GM12878 (cell line): ENCODE results near the gene H1-8. TPM values are rescaled to one million over a fixed set of nuclear protein-coding genes. Genes with fewer than 3 reads are reported as not detected.

ENCODE experiments used
- ATAC-seq: fragments of 200-7000 bp; cut with Tn5 transposase; 3 replicates; pipeline ENCODE4 v1.9.1; 2020; ENCODE audit warnings: mild to moderate bottlenecking, moderate library complexity
- BruUV-seq: library from RNA; stranded (reverse); fragments of 400-500 nt; replicated peaks from 2 replicates; lab custom pipeline; 2021; lab: Mats Ljungman, UMichigan
- CTCF ChIA-PET: fragments of 300-600 bp; sonication (Branson Sonifier 250); formaldehyde crosslinking; extraction: SDS; loops from one replicate; lab custom pipeline; 2021; ENCODE audit warnings: inconsistent platforms; lab: Yijun Ruan, JAX
- POLR2A ChIA-PET: fragments of 350-600 bp; formaldehyde crosslinking; extraction: SDS; loops from one replicate; lab custom pipeline; 2021; ENCODE audit warnings: inconsistent platforms; lab: Charles Lee
- RAD21 ChIA-PET: fragments of 300-600 bp; sonication (Branson Sonifier 250); formaldehyde crosslinking; loops from one replicate; lab custom pipeline; 2023; ENCODE audit warnings: antibody characterized with exemption; ENCODE audit not compliant: unreplicated experiment; lab: Charles Lee
- SMC1A ChIA-PET: fragments of 300-600 bp; sonication (Branson Sonifier 250); formaldehyde crosslinking; loops from one replicate; lab custom pipeline; 2023; ENCODE audit not compliant: unreplicated experiment, uncharacterized antibody; lab: Charles Lee
- DNase-seq: peaks from one replicate; pipeline ENCODE4 v3.0.0-alpha.2; 2011; ENCODE audit warnings: low read depth, low spot score
- FAIRE-seq: peaks from 3 replicates; lab custom pipeline; 2011; peaks lifted over from hg19 to GRCh38; lab: Jason Lieb, UNC
- H2AFZ ChIP-seq: 2 replicates; pipeline ENCODE4 v1.6.0; 2011; ENCODE audit warnings: low read depth, low read length, control low read depth; ENCODE audit not compliant: control insufficient read depth
- H3K27ac ChIP-seq: 2 replicates; pipeline ENCODE4 v1.5.1; 2011; ENCODE audit warnings: control low read depth; ENCODE audit not compliant: control insufficient read depth, insufficient read depth
- H3K27me3 ChIP-seq, 2 experiments: replicated peaks in 1 of 2; 2 replicates each; pipeline versions ENCODE4 v1.6.0 to v1.6.1; 2011; ENCODE audit warnings: low read length in 1 of 2; ENCODE audit not compliant: control insufficient read depth in 2 of 2, insufficient read depth in 2 of 2
- H3K36me3 ChIP-seq, 2 experiments: 2 replicates each; pipeline ENCODE4 v1.5.1; 2011; ENCODE audit warnings: low read length in 1 of 2; ENCODE audit not compliant: control insufficient read depth in 2 of 2, insufficient read depth in 2 of 2
- H3K4me1 ChIP-seq: 2 replicates; pipeline ENCODE4 v1.6.1; 2011; ENCODE audit warnings: mild to moderate bottlenecking, low read length, moderate library complexity, mixed read lengths; ENCODE audit not compliant: control insufficient read depth, insufficient read depth
- H3K4me2 ChIP-seq: 2 replicates; pipeline ENCODE4 v1.6.0; 2011; ENCODE audit warnings: control low read depth; ENCODE audit not compliant: control insufficient read depth, insufficient read depth
- H3K4me3 ChIP-seq: fragments of 200-600 bp; sonication (generic); 2 replicates; pipeline ENCODE4 v1.5.1; 2016
- H3K79me2 ChIP-seq: 2 replicates; pipeline ENCODE4 v1.6.0; 2011; ENCODE audit warnings: low read length; ENCODE audit not compliant: control insufficient read depth, insufficient read depth
- H3K9ac ChIP-seq: 2 replicates; pipeline ENCODE4 v1.8.0; 2011; ENCODE audit warnings: low read length, control low read depth, mixed read lengths; ENCODE audit not compliant: control insufficient read depth, insufficient read depth
- H3K9me3 ChIP-seq: replicated peaks from 3 replicates; pipeline ENCODE4 v1.5.1; 2011; ENCODE audit warnings: mild to moderate bottlenecking, low read length; ENCODE audit not compliant: control insufficient read depth, insufficient read depth
- H4K20me1 ChIP-seq: 2 replicates; pipeline ENCODE4 v1.6.0; 2011; ENCODE audit not compliant: control insufficient read depth, insufficient read depth
- BRCA1 ChIP-seq: IDR thresholded peaks from 2 replicates; pipeline ENCODE4 v1.6.1; 2011; ENCODE audit warnings: low read depth, low read length, improper control_type of control experiment
- CHD2 ChIP-seq: IDR thresholded peaks from 2 replicates; pipeline ENCODE4 v1.6.1; 2011; ENCODE audit warnings: low read depth, low read length, improper control_type of control experiment, borderline replicate concordance
- ETV6 ChIP-seq, 2 experiments: fragments of 450-650 bp in 1 of 2; IDR thresholded peaks in 1 of 2; conservative IDR thresholded peaks in 1 of 2; 2 replicates each; pipeline ENCODE4 v1.6.1; 2014; ENCODE audit warnings: antibody characterized with exemption in 1 of 2, borderline replicate concordance in 1 of 2, low read depth in 1 of 2, mild to moderate bottlenecking in 1 of 2, moderate library complexity in 1 of 2
- FOXK2 ChIP-seq: fragments of 450-650 bp; IDR thresholded peaks from 2 replicates; pipeline ENCODE4 v1.6.1; 2017; ENCODE audit warnings: mild to moderate bottlenecking, moderate library complexity
- GABPA ChIP-seq: IDR thresholded peaks from 2 replicates; pipeline ENCODE4 v1.6.1; 2014; ENCODE audit warnings: antibody characterized with exemption, low read depth, mild to moderate bottlenecking, inconsistent platforms
- JUND ChIP-seq: IDR thresholded peaks from 2 replicates; pipeline ENCODE4 v1.6.1; 2012; ENCODE audit warnings: low read depth, mild to moderate bottlenecking, low read length, improper control_type of control experiment, moderate library complexity
- KDM1A ChIP-seq: fragments of 200-600 bp; sonication (generic); IDR thresholded peaks from 2 replicates; pipeline ENCODE4 v1.6.1; 2016; ENCODE audit warnings: borderline replicate concordance
- MEF2B ChIP-seq: fragments of 450-650 bp; IDR thresholded peaks from 2 replicates; pipeline ENCODE4 v1.6.1; 2018; ENCODE audit warnings: mild to moderate bottlenecking, moderate library complexity; ENCODE audit not compliant: partially characterized antibody, poor library complexity, severe bottlenecking
- RBBP5 ChIP-seq: fragments of 200-600 bp; sonication (generic); conservative IDR thresholded peaks from 2 replicates; pipeline ENCODE4 v1.6.1; 2016
- SREBF1 ChIP-seq: IDR thresholded peaks from 2 replicates; pipeline ENCODE4 v1.6.1; 2012; ENCODE audit warnings: mild to moderate bottlenecking, low read length
- STAT1 ChIP-seq: fragments of 450-650 bp; conservative IDR thresholded peaks from 2 replicates; pipeline ENCODE4 v1.6.1; 2014; ENCODE audit warnings: antibody characterized with exemption, mild to moderate bottlenecking
- ZNF207 ChIP-seq: fragments of 450-650 bp; IDR thresholded peaks from 2 replicates; pipeline ENCODE4 v1.6.1; 2014; ENCODE audit warnings: antibody characterized with exemption, mild to moderate bottlenecking, borderline replicate concordance
- WGBS: methylation state at CpG from one replicate; pipeline ENCODE4 v1.1.6; 2016; ENCODE audit warnings: low lambda C conversion rate; ENCODE audit not compliant: insufficient replicate concordance, insufficient coverage; ENCODE audit errors: missing lambda C conversion rate; 5-methylcytosine and 5-hydroxymethylcytosine counted together
- in situ Hi-C: fragments of 300-500 bp; cut with MboI; formaldehyde crosslinking; loops from 9 replicates; pipeline ENCODE4 v1.14.3; 2018; ENCODE audit warnings: mixed read lengths
- intact Hi-C: fragments of 100-400 bp; cut with micrococcal nuclease; formaldehyde crosslinking; loops from one replicate; pipeline ENCODE4 v1.14.2; 2022; ENCODE audit not compliant: unreplicated experiment
- polyA plus RNA-seq, 11 experiments: library from polyadenylated mRNA; depleted of rRNA in 4 of 11; unstranded in 6 of 11; stranded (reverse) in 5 of 11; fragments of >200 nt; fragmentation: Nextera tagmentation in 4 of 11; fragmentation: Illumina TruSeq in 1 of 11; extraction: Ambion mirVana in 4 of 11; extraction: Trizol in 1 of 11; gene quantifications; 1 replicate in 1 of 11; 2 replicates in 10 of 11; pipeline versions ENCODE4 v1.2.1 to v1.2.3, GENCODE V29; 2011 to 2016; ENCODE audit warnings: inconsistent platforms in 2 of 11, missing spikeins in 2 of 11, low read depth in 1 of 11
- total RNA-seq, 4 experiments: library from RNA; depleted of rRNA in 3 of 4; stranded (reverse); fragments of >200 nt in 3 of 4; fragmentation: Illumina TruSeq in 1 of 4; extraction: Trizol in 1 of 4; gene quantifications; 2 replicates each; pipeline versions ENCODE4 v1.2.1 to v1.2.3, GENCODE V29; 2013 to 2021
- TF ChIP-seq, protein P1 (sequence below): fragments of 450-650 bp; formaldehyde crosslinking; IDR thresholded peaks from 2 replicates; pipeline ENCODE4 v1.5.0; 2022; ENCODE audit warnings: mild to moderate bottlenecking, missing genetic modification characterization

Gene H1-8
- total and polyA plus RNA-seq, 10 of the 15 experiments (the other 5 are each of a cell fraction or from before 2014, with no cell fraction given): not detected

DNA sequence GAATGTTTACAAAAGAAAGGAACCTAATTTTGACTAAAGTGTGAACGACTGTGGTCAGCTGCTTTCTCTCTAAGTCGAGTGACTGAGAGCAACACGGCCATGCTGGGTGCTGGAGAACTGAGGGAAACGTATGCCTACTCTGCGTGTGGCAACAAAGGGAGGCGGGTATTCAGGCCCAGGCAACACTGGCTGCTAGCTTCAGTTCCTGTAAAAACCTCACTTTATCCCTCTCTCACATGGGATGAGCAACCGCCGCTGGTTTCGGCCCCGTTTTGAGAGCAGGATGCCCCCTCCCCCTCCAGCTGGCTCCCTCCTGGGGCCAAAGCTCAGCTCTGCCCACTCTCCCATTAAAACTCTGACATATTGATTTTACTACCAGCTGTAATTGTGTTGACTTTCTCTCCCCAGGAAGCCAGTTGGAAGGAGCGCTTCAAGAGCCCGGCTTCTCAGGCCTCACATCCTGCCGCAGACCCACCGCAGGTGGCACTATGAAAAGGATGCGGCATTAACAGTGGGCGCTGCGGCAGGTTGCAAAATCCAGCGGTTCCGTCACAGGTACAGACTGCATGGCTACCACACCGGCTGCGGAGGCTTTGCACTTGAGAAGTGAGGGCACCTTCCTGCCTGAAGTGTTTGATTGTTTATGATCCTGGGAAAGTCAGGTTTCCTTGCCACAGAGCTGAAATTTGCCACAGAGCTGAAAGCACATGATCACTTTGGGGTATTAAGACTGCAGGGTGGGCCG, 50.8 kb downstream of the H1-8 start:
- no peak overlapping the region for H3K4me2 ChIP-seq
- H3K9me3 ChIP-seq: no peaks in the 10 kb centered on the region
- H3K4me3 ChIP-seq: no peak overlapping the region
- 22% methylated on average over 22 of the region's 22 CpGs for WGBS
- H4K20me1 ChIP-seq: no peaks in the 10 kb centered on the region
- BruUV-seq: no TSS peak
- in situ Hi-C loops (no loop called here), intact Hi-C loops (no loop called here)
- SMC1A ChIA-PET: no interaction called here
- ATAC-seq (peak; percentile 52), DNase-seq (no peak), FAIRE-seq (no peak)
- H3K27ac ChIP-seq: no peak overlapping the region
- H3K4me1 ChIP-seq: peaks cover 4% of the 10 kb centered on the region
- RAD21 ChIA-PET: interaction anchor here (1.0 to 1.3 kb wide), 2 partner anchors 104 to 234 kb away, joined by 3 to 4 read pairs; no protein-coding TSS in a partner anchor
- H3K36me3 ChIP-seq: no peaks in the 10 kb centered on the region
- H3K9ac ChIP-seq: no peak overlapping the region
- H2AFZ ChIP-seq: no peak overlapping the region
- CTCF ChIA-PET: interaction anchor here (1.0 to 1.6 kb wide), 2 partner anchors 56 to 103 kb away, joined by 3 to 5 read pairs; no protein-coding TSS in a partner anchor
- POLR2A ChIA-PET: no interaction called here
- H3K79me2 ChIP-seq: no peaks in the 10 kb centered on the region
- peaks cover 0 to 4% of the 10 kb centered on the region in 2 experiments; a peak in 3 of 4 replicates for H3K27me3 ChIP-seq
- TF ChIP-seq JUND: no peak
- no peak for TF ChIP-seq SREBF1
- TF ChIP-seq GABPA: no peak
- no peak for TF ChIP-seq RBBP5
- TF ChIP-seq, protein P1, sequence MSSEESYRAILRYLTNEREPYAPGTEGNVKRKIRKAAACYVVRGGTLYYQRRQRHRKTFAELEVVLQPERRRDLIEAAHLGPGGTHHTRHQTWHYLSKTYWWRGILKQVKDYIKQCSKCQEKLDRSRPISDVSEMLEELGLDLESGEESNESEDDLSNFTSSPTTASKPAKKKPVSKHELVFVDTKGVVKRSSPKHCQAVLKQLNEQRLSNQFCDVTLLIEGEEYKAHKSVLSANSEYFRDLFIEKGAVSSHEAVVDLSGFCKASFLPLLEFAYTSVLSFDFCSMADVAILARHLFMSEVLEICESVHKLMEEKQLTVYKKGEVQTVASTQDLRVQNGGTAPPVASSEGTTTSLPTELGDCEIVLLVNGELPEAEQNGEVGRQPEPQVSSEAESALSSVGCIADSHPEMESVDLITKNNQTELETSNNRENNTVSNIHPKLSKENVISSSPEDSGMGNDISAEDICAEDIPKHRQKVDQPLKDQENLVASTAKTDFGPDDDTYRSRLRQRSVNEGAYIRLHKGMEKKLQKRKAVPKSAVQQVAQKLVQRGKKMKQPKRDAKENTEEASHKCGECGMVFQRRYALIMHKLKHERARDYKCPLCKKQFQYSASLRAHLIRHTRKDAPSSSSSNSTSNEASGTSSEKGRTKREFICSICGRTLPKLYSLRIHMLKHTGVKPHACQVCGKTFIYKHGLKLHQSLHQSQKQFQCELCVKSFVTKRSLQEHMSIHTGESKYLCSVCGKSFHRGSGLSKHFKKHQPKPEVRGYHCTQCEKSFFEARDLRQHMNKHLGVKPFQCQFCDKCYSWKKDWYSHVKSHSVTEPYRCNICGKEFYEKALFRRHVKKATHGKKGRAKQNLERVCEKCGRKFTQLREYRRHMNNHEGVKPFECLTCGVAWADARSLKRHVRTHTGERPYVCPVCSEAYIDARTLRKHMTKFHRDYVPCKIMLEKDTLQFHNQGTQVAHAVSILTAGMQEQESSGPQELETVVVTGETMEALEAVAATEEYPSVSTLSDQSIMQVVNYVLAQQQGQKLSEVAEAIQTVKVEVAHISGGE (CRISPR knock-in tag): no peak
- TF ChIP-seq BRCA1: no peak
- TF ChIP-seq KDM1A: no peak
- TF ChIP-seq FOXK2: no peak
- no peak for TF ChIP-seq CHD2
- no peak for TF ChIP-seq MEF2B
- TF ChIP-seq ZNF207: no peak
- TF ChIP-seq ETV6 (conservative IDR thresholded peaks at IDR 0.05 in 1 of 2, IDR thresholded peaks at IDR 0.05 in 1 of 2; ENCODE audit: borderline replicate concordance in 1 of 2, low read depth in 1 of 2): no peak
- TF ChIP-seq STAT1: no peak
